Transverse colon (tissue), 4 donors: ENCODE results near the gene ZMAT3. TPM values are rescaled to one million over a fixed set of nuclear protein-coding genes. Genes with fewer than 3 reads are reported as not detected.

Source experiments
- DNase-seq: peaks from one replicate; pipeline ENCODE4 v3.0.0-alpha.2; 2019
- H3K27ac ChIP-seq, 4 donors: fragments of 200-600 bp; sonication (generic); 2 replicates each; pipeline ENCODE4 v1.5.1; 2016 to 2018; ENCODE audit warnings: inconsistent platforms in 4 of 4
- H3K27me3 ChIP-seq: fragments of 200-600 bp; sonication (generic); 2 replicates; pipeline ENCODE4 v1.5.1; 2017; ENCODE audit warnings: inconsistent platforms
- H3K36me3 ChIP-seq, 4 donors: fragments of 200-600 bp; sonication (generic); 2 replicates each; pipeline ENCODE4 v1.5.1; 2017 to 2019; ENCODE audit warnings: inconsistent platforms in 4 of 4
- H3K4me1 ChIP-seq, 4 donors: fragments of 200-600 bp; sonication (generic); 2 replicates each; pipeline ENCODE4 v1.5.1; 2017 to 2020; ENCODE audit warnings: inconsistent platforms in 4 of 4
- H3K4me3 ChIP-seq, 4 donors: fragments of 200-600 bp; sonication (generic); 1 replicate in 1 of 4; 2 replicates in 3 of 4; pipeline versions ENCODE4 v1.5.1 to v1.6.1; 2017 to 2019; ENCODE audit warnings: inconsistent platforms in 4 of 4
- H3K9me3 ChIP-seq, 2 donors: fragments of 200-600 bp; sonication (generic); 2 replicates each; pipeline ENCODE4 v1.5.1; 2017 to 2019; ENCODE audit warnings: inconsistent platforms in 2 of 2
- CTCF ChIP-seq, 5 experiments: fragments of 200-600 bp in 3 of 5; fragments of 450-650 bp in 2 of 5; sonication (generic) in 3 of 5; IDR thresholded peaks; 1 replicate in 2 of 5; 2 replicates in 3 of 5; pipeline ENCODE4 v1.5.1; 2016 to 2017; ENCODE audit warnings: antibody characterized with exemption in 5 of 5, inconsistent platforms in 3 of 5, mild to moderate bottlenecking in 2 of 5, moderate library complexity in 1 of 5
- EP300 ChIP-seq: sonication (generic); formaldehyde crosslinking; IDR thresholded peaks from one replicate; pipeline ENCODE4 v1.6.1; 2017; ENCODE audit warnings: antibody characterized with exemption, low read depth
- POLR2A ChIP-seq: fragments of 450-650 bp; IDR thresholded peaks from one replicate; pipeline ENCODE4 v1.6.1; 2016; ENCODE audit warnings: antibody characterized with exemption, mild to moderate bottlenecking, moderate library complexity
- POLR2AphosphoS5 ChIP-seq, 3 donors: sonication (generic); formaldehyde crosslinking; IDR thresholded peaks; one replicate each; pipeline ENCODE4 v1.6.1; 2016; ENCODE audit warnings: antibody characterized with exemption in 3 of 3
- WGBS, 2 donors: methylation state at CpG; one replicate each; pipeline ENCODE4 v1.1.5; 2018; ENCODE audit warnings: low coverage in 1 of 2; 5-methylcytosine and 5-hydroxymethylcytosine counted together
- in situ Hi-C, 4 donors: fragments of 200-750 bp; cut with MboI; loops; one replicate each; pipeline versions ENCODE4 v1.15.0 to v1.15.1; 2017; ENCODE audit warnings: low sequenced_read_pairs in 3 of 4, low pct_ligation_motif_present in 1 of 4, low pct_unique_long_range_greater_than_20kb in 1 of 4
- intact Hi-C: fragments of 100-400 bp; cut with DNase I; formaldehyde crosslinking; loops from one replicate; pipeline ENCODE4 v1.15.1; 2023; ENCODE audit warnings: low total_unique reads
- total RNA-seq, 4 donors: library from RNA; depleted of rRNA; stranded (reverse); fragments of >200 nt; gene quantifications; one replicate each; pipeline ENCODE4 v1.1.0, GENCODE V29; 2016

The ZMAT3 gene
- total RNA-seq, 4 donors from 2014 or later: 6.4 to 11.7 (median 9.7) TPM

DNA sequence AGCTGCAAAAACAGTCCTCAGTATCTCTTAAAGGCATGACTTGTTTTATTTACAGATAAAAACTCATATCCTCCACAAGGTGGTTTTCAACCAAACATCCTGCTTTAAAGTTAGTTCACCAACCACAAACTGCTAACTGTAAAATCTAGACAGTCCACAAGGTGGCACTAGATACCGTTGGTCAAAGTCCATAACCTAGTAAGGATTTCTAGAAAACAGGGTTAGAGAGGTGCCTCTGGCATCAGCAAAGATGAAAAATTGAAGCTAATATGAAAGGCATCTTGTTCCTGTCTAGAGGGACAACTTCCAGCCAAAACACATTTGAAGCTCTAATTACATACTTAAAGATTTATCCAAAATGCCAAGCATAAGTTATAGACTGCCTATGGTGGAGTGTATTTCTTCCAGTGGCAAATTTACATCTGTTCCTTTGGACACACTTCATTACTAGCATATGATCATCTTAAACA is 56.0 kb downstream of the ZMAT3 start:
- in situ Hi-C loops: loop anchor here (5.0 to 25.0 kb wide), 5 partner anchors 97 to 547 kb away; partner anchors contain the start of gene ACTL6A (in 2 of the 4)
- Histone ChIP-seq H3K4me3 (no peak overlapping the region), H3K27ac (no peak overlapping the region), H3K27me3 (no peaks in the 10 kb centered on the region), H3K9me3 (no peaks in the 10 kb centered on the region), H3K4me1 (peaks cover 0 to 10% (median 0%) of the 10 kb centered on the region in 4 donors), H3K36me3 (no peaks in the 10 kb centered on the region)
- TF ChIP-seq CTCF (IDR thresholded peaks at IDR 0.05) (peak; percentile 76 to 92 (median 86)), EP300 (no peak)
- intact Hi-C loops: loop anchor here (5.0 kb wide), 1 partner anchor 547 kb away; the partner anchor contains the start of gene ACTL6A
- WGBS, 2 donors: 0% methylated on average over 1 of the region's 1 CpG; no CpG with 5 or more reads in 1 of the 2 donors
- peak; percentile 41 for DNase-seq

DNA sequence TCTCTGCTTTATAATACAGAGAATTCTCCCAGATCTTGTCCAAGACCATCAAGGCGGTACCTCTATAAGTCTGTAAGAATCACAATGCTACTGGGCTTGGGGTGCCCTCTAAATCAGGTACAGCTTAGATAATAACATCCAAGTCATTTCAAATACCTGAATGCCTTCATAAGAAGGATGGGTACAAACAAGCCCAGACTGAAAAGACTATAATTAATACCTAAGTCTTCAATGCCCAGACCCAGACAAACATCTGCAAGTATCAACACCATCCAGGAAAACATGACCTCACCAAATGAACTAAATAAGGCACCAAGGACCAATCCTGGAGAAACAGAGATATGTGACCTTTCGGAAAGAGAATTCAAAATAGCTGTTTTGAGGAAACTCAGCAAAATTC is 65.9 kb downstream of the ZMAT3 start:
- Histone ChIP-seq H3K36me3 (no peaks in the 10 kb centered on the region), H3K4me1 (no peaks in the 10 kb centered on the region), H3K27me3 (no peaks in the 10 kb centered on the region), H3K9me3 (no peaks in the 10 kb centered on the region), H3K27ac (no peak overlapping the region), H3K4me3 (no peak overlapping the region)
- in situ Hi-C loops: loop anchor here in 3 of 4 donors (25.0 kb wide), 2 partner anchors 107 to 557 kb away; partner anchors contain the start of gene ACTL6A (in 2 of the 3)
- whole genome bisulfite sequencing, 2 donors: 95 to 100% methylated on average over 1 to 2 of the region's 2 CpGs
- DNase-seq: no peak
- TF ChIP-seq CTCF (IDR thresholded peaks at IDR 0.05): no peak
- TF ChIP-seq POLR2AphosphoS5 (IDR thresholded peaks at IDR 0.05): no peak
- TF ChIP-seq EP300: no peak
- TF ChIP-seq POLR2A: no peak
- intact Hi-C loops: no loop called here

DNA sequence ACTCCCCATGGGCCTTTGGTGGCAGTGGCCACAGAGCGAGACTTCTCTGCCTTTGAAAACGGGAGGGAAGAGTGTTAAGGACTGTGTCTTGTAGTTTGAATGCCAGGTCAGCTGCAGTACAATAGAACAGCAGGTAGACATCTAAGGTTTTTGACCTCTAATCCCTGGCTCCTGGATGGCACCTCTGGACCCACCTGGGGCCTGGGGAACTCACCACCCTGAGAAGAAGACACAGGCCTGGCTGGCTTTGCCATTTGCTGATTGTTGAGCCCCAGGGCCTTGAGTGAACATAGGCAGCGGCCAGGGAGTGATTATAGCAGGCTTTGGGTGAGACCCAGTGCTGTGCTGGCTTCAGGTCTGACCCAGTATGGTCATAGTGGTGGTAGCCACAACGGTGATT is 66.4 kb downstream of the ZMAT3 start:
- Histone ChIP-seq H3K36me3 (no peaks in the 10 kb centered on the region), H3K9me3 (no peaks in the 10 kb centered on the region), H3K4me3 (no peak overlapping the region), H3K27me3 (no peaks in the 10 kb centered on the region), H3K27ac (no peak overlapping the region), H3K4me1 (no peaks in the 10 kb centered on the region)
- no peak for TF ChIP-seq POLR2AphosphoS5 (IDR thresholded peaks at IDR 0.05)
- intact Hi-C loops (no loop called here), in situ Hi-C loops (loop anchor here in 3 of 4 donors (25.0 kb wide), 2 partner anchors 107 to 557 kb away; partner anchors contain the start of gene ACTL6A (in 2 of the 3))
- WGBS, 2 donors: 83 to 92% methylated on average over 1 to 4 of the region's 4 CpGs
- DNase-seq: no peak

DNA sequence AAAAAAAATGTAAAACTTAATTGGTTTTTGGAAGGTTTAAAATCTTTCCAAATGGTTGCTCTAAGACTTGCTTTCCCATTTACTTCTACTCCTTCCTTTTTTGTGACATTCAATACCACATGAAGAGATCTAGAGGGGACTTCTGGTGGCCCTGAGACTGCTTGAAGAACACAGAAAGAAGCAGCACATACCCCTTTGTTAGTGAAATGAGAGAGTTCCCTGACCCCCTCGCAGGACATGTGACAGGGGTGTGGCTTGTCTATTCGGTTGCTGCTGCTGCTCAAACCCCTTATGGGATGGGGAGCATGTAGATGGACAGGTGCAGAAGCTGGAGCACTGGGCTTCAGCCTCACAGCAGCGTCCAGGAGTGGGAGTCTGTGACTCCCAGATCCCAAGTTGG is 71.0 kb downstream of the ZMAT3 start:
- 66% methylated on average over 3 of the region's 3 CpGs; no CpG with 5 or more reads in 1 of the 2 donors for WGBS, 2 donors
- no peaks in the 10 kb centered on the region for H3K36me3 ChIP-seq
- no peak overlapping the region for H3K27ac ChIP-seq
- H3K27me3 ChIP-seq: no peaks in the 10 kb centered on the region
- no peaks in the 10 kb centered on the region for H3K9me3 ChIP-seq
- no peak overlapping the region for H3K4me3 ChIP-seq
- intact Hi-C loops (no loop called here), in situ Hi-C loops (loop anchor here in 3 of 4 donors (25.0 kb wide), 2 partner anchors 112 to 562 kb away; partner anchors contain the start of gene ACTL6A (in 2 of the 3))
- H3K4me1 ChIP-seq: no peaks in the 10 kb centered on the region
- DNase-seq: no peak
- TF ChIP-seq POLR2AphosphoS5 (IDR thresholded peaks at IDR 0.05) (no peak), CTCF (IDR thresholded peaks at IDR 0.05) (no peak), EP300 (no peak), POLR2A (no peak)

GRCh38 chr3:179000144-179000543 is 71.5 kb downstream of the ZMAT3 start:
- TF ChIP-seq POLR2A: no peak
- TF ChIP-seq CTCF (IDR thresholded peaks at IDR 0.05): no peak
- no peak for TF ChIP-seq POLR2AphosphoS5 (IDR thresholded peaks at IDR 0.05)
- no peak for TF ChIP-seq EP300
- Histone ChIP-seq H3K9me3 (no peaks in the 10 kb centered on the region), H3K36me3 (no peaks in the 10 kb centered on the region), H3K4me3 (no peak overlapping the region), H3K4me1 (no peaks in the 10 kb centered on the region), H3K27ac (no peak overlapping the region), H3K27me3 (no peaks in the 10 kb centered on the region)
- in situ Hi-C loops (loop anchor here in 3 of 4 donors (25.0 kb wide), 2 partner anchors 112 to 562 kb away; partner anchors contain the start of gene ACTL6A (in 2 of the 3)), intact Hi-C loops (no loop called here)
- no peak for DNase-seq
